T-cell (primary cell): ENCODE results near the gene IRF2BP2. TPM values are rescaled to one million over a fixed set of nuclear protein-coding genes. Genes with fewer than 3 reads are reported as not detected.
"Not testable (repeated sequence)": the region's sequence is repeated elsewhere in the genome, so short reads cannot be mapped to it uniquely, and the experiment has no call there.

ENCODE experiments used
- ATAC-seq, 4 experiments: fragments of 200-7000 bp in 3 of 4; fragments of 150-1000 bp in 1 of 4; cut with Tn5 transposase; replicated peaks in 1 of 4; 1 replicate in 3 of 4; 2 replicates in 1 of 4; pipeline ENCODE4 v1.10.0; 2021; ENCODE audit warnings: moderate library complexity in 3 of 4, mild to moderate bottlenecking in 2 of 4, moderate number of reproducible peaks in 1 of 4
- CTCF ChIA-PET, 2 donors: fragments of 300-600 bp; sonication (Branson Sonifier 250); formaldehyde crosslinking; loops; one replicate each; lab custom pipeline; 2022; ENCODE audit warnings: antibody characterized with exemption in 2 of 2; lab: Charles Lee
- POLR2A ChIA-PET, 2 donors: fragments of 300-600 bp; sonication (Branson Sonifier 250); formaldehyde crosslinking; loops; one replicate each; lab custom pipeline; 2022; ENCODE audit warnings: antibody characterized with exemption in 2 of 2; lab: Charles Lee
- DNase-seq, 35 experiments: peaks; one replicate each; pipeline versions ENCODE4 v3.0.0 to v3.0.0-alpha.2; 2013 to 2023
- H3K27ac ChIP-seq: one replicate; pipeline ENCODE4 v1.5.1; 2013; ENCODE audit warnings: low read length
- H3K27me3 ChIP-seq, 2 experiments: replicated peaks in 1 of 2; 1 replicate in 1 of 2; 2 replicates in 1 of 2; pipeline versions ENCODE4 v1.6.1 to v1.7.0; 2013; ENCODE audit warnings: low read length in 1 of 2, mixed read lengths in 1 of 2; ENCODE audit not compliant: control insufficient read depth in 2 of 2, insufficient read depth in 2 of 2; ENCODE audit errors: extremely low read depth in 1 of 2
- H3K36me3 ChIP-seq, 2 donors: 1 replicate in 1 of 2; 2 replicates in 1 of 2; pipeline versions ENCODE4 v1.6.1 to v1.7.0; 2013; ENCODE audit warnings: low read length in 1 of 2; ENCODE audit not compliant: control insufficient read depth in 2 of 2, insufficient read depth in 1 of 2; ENCODE audit errors: extremely low read depth in 1 of 2
- H3K4me1 ChIP-seq, 2 experiments: 1 replicate in 1 of 2; 2 replicates in 1 of 2; pipeline versions ENCODE4 v1.6.1 to v1.7.0; 2013; ENCODE audit warnings: low read length in 2 of 2, mixed read lengths in 1 of 2; ENCODE audit not compliant: insufficient read depth in 2 of 2, control insufficient read depth in 1 of 2; ENCODE audit errors: extremely low read depth in 1 of 2
- H3K4me3 ChIP-seq, 2 donors: 1 replicate in 1 of 2; 2 replicates in 1 of 2; pipeline versions ENCODE4 v1.5.1 to v1.7.0; 2013; ENCODE audit warnings: mild to moderate bottlenecking in 2 of 2, low read length in 1 of 2, moderate library complexity in 1 of 2; ENCODE audit not compliant: control insufficient read depth in 1 of 2; ENCODE audit errors: extremely low read depth in 1 of 2
- H3K9me3 ChIP-seq: 2 replicates; pipeline ENCODE4 v1.7.0; 2013
- H3K27ac Mint-ChIP-seq, 2 donors: one replicate each; pipeline ENCODE4 v1.8.0; 2020 to 2021; ENCODE audit warnings: mild to moderate bottlenecking in 2 of 2, mixed read lengths in 2 of 2
- H3K27me3 Mint-ChIP-seq, 2 donors: one replicate each; pipeline ENCODE4 v1.8.0; 2021 to 2022; ENCODE audit warnings: mixed read lengths in 2 of 2
- H3K36me3 Mint-ChIP-seq: one replicate; pipeline ENCODE4 v1.8.0; 2021; ENCODE audit warnings: mixed read lengths
- H3K4me1 Mint-ChIP-seq, 3 donors: one replicate each; pipeline ENCODE4 v1.8.0; 2020 to 2022; ENCODE audit warnings: mixed read lengths in 3 of 3, mild to moderate bottlenecking in 1 of 3
- H3K4me3 Mint-ChIP-seq, 3 donors: one replicate each; pipeline ENCODE4 v1.8.0; 2020 to 2022; ENCODE audit warnings: mild to moderate bottlenecking in 3 of 3, mixed read lengths in 3 of 3, moderate library complexity in 3 of 3
- H3K9me3 Mint-ChIP-seq, 3 donors: one replicate each; pipeline ENCODE4 v1.8.0; 2020 to 2022; ENCODE audit warnings: mixed read lengths in 3 of 3
- WGBS: methylation state at CpG from one replicate; pipeline ENCODE4 v1.1.5; 2013; ENCODE audit warnings: missing lambda C conversion rate; ENCODE audit not compliant: insufficient coverage; 5-methylcytosine and 5-hydroxymethylcytosine counted together
- total RNA-seq, 35 experiments: library from RNA in 6 of 35; stranded (reverse) in 6 of 35; fragments of 120-200 nt in 1 of 35; gene quantifications; one replicate each; pipeline versions ENCODE4 v1.2.1 to v1.2.4 and lab custom pipeline; 2013 to 2026

Gene IRF2BP2
- total RNA-seq, 5 donors from 2014 or later (not counting 1 experiment from before 2014, with no cell fraction given) = 141 to 406 (median 163) TPM

- ChIA-PET POLR2A (no interaction called here), CTCF (no interaction called here)
- no peak overlapping the region for H3K27ac Mint-ChIP-seq
- H3K36me3 ChIP-seq = no peaks in the 10 kb centered on the region
- no peak overlapping the region for H3K27ac ChIP-seq
- no peaks in the 10 kb centered on the region for H3K9me3 Mint-ChIP-seq
- no peaks in the 10 kb centered on the region for H3K36me3 Mint-ChIP-seq
- H3K4me3 ChIP-seq = no peak overlapping the region
- H3K4me3 Mint-ChIP-seq = no peak overlapping the region
- H3K27me3 Mint-ChIP-seq = no peaks in the 10 kb centered on the region
- DNase-seq (no peak), ATAC-seq (no peak)
- peaks cover 0 to 2% (median 0%) of the 10 kb centered on the region in 3 donors for H3K4me1 Mint-ChIP-seq
- no peaks in the 10 kb centered on the region for H3K9me3 ChIP-seq
- 100% methylated on average over 1 of the region's 4 CpGs for WGBS
- no peaks in the 10 kb centered on the region for H3K4me1 ChIP-seq
- H3K27me3 ChIP-seq = no peaks in the 10 kb centered on the region
Observed at GRCh38 chr1:234638832-234639799, 29.1 kb upstream of the IRF2BP2 start.

GRCh38 chr1:234634922-234635321, 24.9 kb upstream of the IRF2BP2 start:
- H3K27me3 Mint-ChIP-seq, H3K4me1 ChIP-seq, H3K4me3 ChIP-seq, DNase-seq, H3K9me3 ChIP-seq, H3K9me3 Mint-ChIP-seq, H3K27ac Mint-ChIP-seq, ATAC-seq, CTCF ChIA-PET, H3K36me3 ChIP-seq, H3K4me3 Mint-ChIP-seq, H3K4me1 Mint-ChIP-seq, H3K27me3 ChIP-seq, H3K36me3 Mint-ChIP-seq, H3K27ac ChIP-seq, POLR2A ChIA-PET: not testable (repeated sequence)
- 92% methylated on average over 5 of the region's 9 CpGs for WGBS

- DNase-seq (no peak), ATAC-seq (no peak)
- H3K9me3 Mint-ChIP-seq = no peaks in the 10 kb centered on the region
- Histone ChIP-seq H3K27me3 (no peaks in the 10 kb centered on the region), H3K4me1 (no peaks in the 10 kb centered on the region), H3K9me3 (no peaks in the 10 kb centered on the region), H3K27ac (no peak overlapping the region), H3K36me3 (no peaks in the 10 kb centered on the region), H3K4me3 (no peak overlapping the region)
- no peak overlapping the region for H3K4me3 Mint-ChIP-seq
- no peak overlapping the region for H3K27ac Mint-ChIP-seq
- H3K27me3 Mint-ChIP-seq = no peaks in the 10 kb centered on the region
- H3K4me1 Mint-ChIP-seq = no peaks in the 10 kb centered on the region
- ChIA-PET POLR2A (no interaction called here), CTCF (interaction anchor here in 1 of 2 donors (0.5 kb wide), 1 partner anchor 136 kb away, joined by 6 read pairs; no protein-coding TSS in a partner anchor)
- WGBS = 93% methylated on average over 4 of the region's 7 CpGs
- no peaks in the 10 kb centered on the region for H3K36me3 Mint-ChIP-seq
Observed at GRCh38 chr1:234634387-234634786, 24.4 kb upstream of the IRF2BP2 start.

- no peaks in the 10 kb centered on the region for H3K9me3 ChIP-seq
- Mint-ChIP-seq H3K36me3 (no peaks in the 10 kb centered on the region), H3K27me3 (no peaks in the 10 kb centered on the region), H3K9me3 (no peaks in the 10 kb centered on the region), H3K4me1 (no peaks in the 10 kb centered on the region), H3K27ac (no peak overlapping the region), H3K4me3 (no peak overlapping the region)
- H3K27ac ChIP-seq = no peak overlapping the region
- ChIA-PET CTCF (interaction anchor here (0.5 to 0.7 kb wide), 2 partner anchors 9 to 135 kb away, joined by 3 to 6 read pairs; no protein-coding TSS in a partner anchor), POLR2A (no interaction called here)
- H3K4me3 ChIP-seq = no peak overlapping the region
- no peaks in the 10 kb centered on the region for H3K27me3 ChIP-seq
- WGBS = 95% methylated on average over 4 of the region's 6 CpGs
- DNase-seq (no peak), ATAC-seq (no peak)
- H3K36me3 ChIP-seq = no peaks in the 10 kb centered on the region
- no peaks in the 10 kb centered on the region for H3K4me1 ChIP-seq
Observed at GRCh38 chr1:234633246-234634003, 23.4 kb upstream of the IRF2BP2 start.

GRCh38 chr1:234632225-234632624, 22.2 kb upstream of the IRF2BP2 start:
- no peaks in the 10 kb centered on the region for H3K9me3 Mint-ChIP-seq
- no peak overlapping the region for H3K27ac ChIP-seq
- no peaks in the 10 kb centered on the region for H3K27me3 Mint-ChIP-seq
- H3K27me3 ChIP-seq = no peaks in the 10 kb centered on the region
- ChIA-PET CTCF (no interaction called here), POLR2A (no interaction called here)
- H3K4me1 Mint-ChIP-seq = no peaks in the 10 kb centered on the region
- H3K36me3 ChIP-seq = no peaks in the 10 kb centered on the region
- no peaks in the 10 kb centered on the region for H3K36me3 Mint-ChIP-seq
- H3K27ac Mint-ChIP-seq = no peak overlapping the region
- ATAC-seq (no peak), DNase-seq (no peak)
- no peak overlapping the region for H3K4me3 Mint-ChIP-seq
- H3K4me1 ChIP-seq = no peaks in the 10 kb centered on the region
- no peaks in the 10 kb centered on the region for H3K9me3 ChIP-seq
- H3K4me3 ChIP-seq = no peak overlapping the region

GRCh38 chr1:234631721-234632125, 21.7 kb upstream of the IRF2BP2 start:
- no peaks in the 10 kb centered on the region for H3K27me3 ChIP-seq
- no peak overlapping the region for H3K4me3 Mint-ChIP-seq
- H3K4me1 Mint-ChIP-seq = no peaks in the 10 kb centered on the region
- no peaks in the 10 kb centered on the region for H3K36me3 ChIP-seq
- H3K4me1 ChIP-seq = no peaks in the 10 kb centered on the region
- no peak overlapping the region for H3K4me3 ChIP-seq
- H3K9me3 ChIP-seq = no peaks in the 10 kb centered on the region
- WGBS = no CpG with 5 or more reads among the region's 1 CpG
- no peaks in the 10 kb centered on the region for H3K27me3 Mint-ChIP-seq
- POLR2A ChIA-PET = no interaction called here
- CTCF ChIA-PET = no interaction called here
- no peak for ATAC-seq
- no peaks in the 10 kb centered on the region for H3K36me3 Mint-ChIP-seq
- H3K27ac ChIP-seq = no peak overlapping the region
- no peaks in the 10 kb centered on the region for H3K9me3 Mint-ChIP-seq
- no peak overlapping the region for H3K27ac Mint-ChIP-seq
- DNase-seq = no peak
